Measurements from ENCODE around the gene ADCY5. TPM values are rescaled to one million over a fixed set of nuclear protein-coding genes. Genes with fewer than 3 reads are reported as not detected.

The ADCY5 gene
- total RNA-seq, 1 donor from 2014 or later: not detected

DNA sequence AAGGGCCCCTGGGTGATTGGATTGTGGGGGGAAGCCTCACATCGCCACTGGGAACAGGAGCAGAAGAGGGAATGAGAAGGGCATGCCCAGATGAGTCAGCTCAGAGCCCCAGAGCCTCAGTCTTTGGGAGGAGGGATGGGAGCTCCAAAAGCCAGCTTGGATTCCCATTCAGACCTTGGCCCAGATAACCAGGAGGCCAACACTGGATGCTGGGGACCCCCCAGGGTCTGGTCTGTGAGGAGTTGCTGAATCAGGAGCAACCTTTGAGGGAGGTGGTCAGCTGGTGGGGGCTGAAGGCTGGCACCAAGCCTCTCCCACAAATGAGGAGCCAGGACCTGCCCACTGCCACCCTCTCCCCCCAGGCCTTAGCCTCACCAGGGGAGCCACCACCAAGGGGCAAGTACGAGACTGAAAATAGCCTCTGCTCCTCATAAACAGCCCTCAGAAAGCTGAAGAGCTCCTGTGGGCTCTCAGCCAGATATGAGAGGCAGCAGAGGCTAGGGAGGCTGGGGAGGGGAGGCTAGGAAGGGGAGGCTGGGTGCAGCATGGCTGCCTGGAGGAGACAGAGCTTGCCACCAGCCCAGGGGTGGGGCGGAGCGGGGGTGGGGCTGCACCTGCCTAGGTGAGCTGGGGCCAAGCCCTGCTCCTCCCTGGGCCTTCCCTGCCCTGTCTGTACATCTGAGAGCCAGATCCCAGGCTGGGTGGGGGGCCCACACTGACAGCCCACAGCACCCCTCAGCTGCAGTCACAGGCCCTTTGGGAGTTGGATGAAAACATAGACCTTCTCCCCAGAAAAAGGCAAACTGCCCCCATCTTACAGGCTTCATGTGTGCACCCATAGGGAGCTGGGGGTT is 147.3 kb downstream of the ADCY5 start:
- no peaks in the 10 kb centered on the region for H3K27me3 ChIP-seq (ENCODE audit: control insufficient read depth, insufficient read depth, low read length)
- H3K4me3 ChIP-seq (ENCODE audit: low read depth, low read length): no peak overlapping the region
- no peaks in the 10 kb centered on the region for H3K36me3 ChIP-seq (ENCODE audit: control insufficient read depth, insufficient read depth, low read length)
- peak; percentile 5 for DNase-seq (ENCODE audit: low read depth)
- no peak for TF ChIP-seq CTCF (IDR thresholded peaks at IDR 0.05; ENCODE audit: insufficient read depth, low read length, severe bottlenecking)
- FAIRE-seq: no peak

GRCh38 chr3:123300583-123300982 is 148.3 kb downstream of the ADCY5 start:
- Histone ChIP-seq H3K4me3 (ENCODE audit: low read depth, low read length) (no peak overlapping the region), H3K27me3 (ENCODE audit: control insufficient read depth, insufficient read depth, low read length) (no peaks in the 10 kb centered on the region), H3K36me3 (ENCODE audit: control insufficient read depth, insufficient read depth, low read length) (no peaks in the 10 kb centered on the region)
- TF ChIP-seq CTCF (IDR thresholded peaks at IDR 0.05; ENCODE audit: insufficient read depth, low read length, severe bottlenecking): no peak
- no peak for FAIRE-seq
- no peak for DNase-seq (ENCODE audit: low read depth)

GRCh38 chr3:123300056-123300455 is 148.8 kb downstream of the ADCY5 start:
- no peak overlapping the region for H3K4me3 ChIP-seq (ENCODE audit: low read depth, low read length)
- no peak for TF ChIP-seq CTCF (IDR thresholded peaks at IDR 0.05; ENCODE audit: insufficient read depth, low read length, severe bottlenecking)
- FAIRE-seq: no peak
- no peak for DNase-seq (ENCODE audit: low read depth)
- H3K27me3 ChIP-seq (ENCODE audit: control insufficient read depth, insufficient read depth, low read length): no peaks in the 10 kb centered on the region
- H3K36me3 ChIP-seq (ENCODE audit: control insufficient read depth, insufficient read depth, low read length): no peaks in the 10 kb centered on the region

GRCh38 chr3:123299581-123299980 is 149.3 kb downstream of the ADCY5 start:
- no peak overlapping the region for H3K4me3 ChIP-seq (ENCODE audit: low read depth, low read length)
- DNase-seq (ENCODE audit: low read depth) (no peak), FAIRE-seq (no peak)
- no peaks in the 10 kb centered on the region for H3K27me3 ChIP-seq (ENCODE audit: control insufficient read depth, insufficient read depth, low read length)
- no peak for TF ChIP-seq CTCF (IDR thresholded peaks at IDR 0.05; ENCODE audit: insufficient read depth, low read length, severe bottlenecking)
- H3K36me3 ChIP-seq (ENCODE audit: control insufficient read depth, insufficient read depth, low read length): no peaks in the 10 kb centered on the region

DNA sequence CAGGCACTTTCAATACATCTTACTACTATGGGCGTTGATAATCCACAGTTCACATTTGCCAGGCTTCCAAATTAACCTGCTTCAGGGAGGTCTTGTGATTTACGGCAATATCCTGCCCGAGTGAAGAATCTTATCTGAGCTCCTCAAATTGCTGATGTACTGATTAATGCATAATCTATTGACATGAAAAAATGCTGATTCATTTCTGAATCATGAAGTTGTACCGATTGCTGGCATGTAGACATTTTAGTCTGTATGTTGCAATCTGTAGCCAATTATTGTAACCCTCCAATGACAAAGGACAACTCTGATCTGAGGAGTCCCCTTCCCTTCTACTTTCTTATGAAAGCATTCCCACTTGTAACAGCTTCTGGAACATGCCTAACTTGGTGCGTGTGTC is 150.0 kb downstream of the ADCY5 start:
- no peaks in the 10 kb centered on the region for H3K27me3 ChIP-seq (ENCODE audit: control insufficient read depth, insufficient read depth, low read length)
- FAIRE-seq (peak; percentile 23), DNase-seq (ENCODE audit: low read depth) (peak; percentile 59)
- TF ChIP-seq CTCF (IDR thresholded peaks at IDR 0.05; ENCODE audit: insufficient read depth, low read length, severe bottlenecking): no peak
- no peaks in the 10 kb centered on the region for H3K36me3 ChIP-seq (ENCODE audit: control insufficient read depth, insufficient read depth, low read length)
- no peak overlapping the region for H3K4me3 ChIP-seq (ENCODE audit: low read depth, low read length)

GRCh38 chr3:123297627-123297899 is 151.3 kb downstream of the ADCY5 start:
- Histone ChIP-seq H3K27me3 (ENCODE audit: control insufficient read depth, insufficient read depth, low read length) (no peaks in the 10 kb centered on the region), H3K36me3 (ENCODE audit: control insufficient read depth, insufficient read depth, low read length) (no peaks in the 10 kb centered on the region), H3K4me3 (ENCODE audit: low read depth, low read length) (no peak overlapping the region)
- FAIRE-seq: no peak
- no peak for TF ChIP-seq CTCF (IDR thresholded peaks at IDR 0.05; ENCODE audit: insufficient read depth, low read length, severe bottlenecking)
- DNase-seq (ENCODE audit: low read depth): no peak

Data from bronchial epithelial cell (primary cell).